GDM1 (cell line): ENCODE data around the gene GIT2.
"Not testable (repeated sequence)": the region's sequence is repeated elsewhere in the genome, so short reads cannot be mapped to it uniquely, and the experiment has no call there.

Experiments
- DNase-seq: peaks from one replicate; lab custom pipeline; 2025; lab: John Stamatoyannopoulos, UW

The GIT2 gene

DNA sequence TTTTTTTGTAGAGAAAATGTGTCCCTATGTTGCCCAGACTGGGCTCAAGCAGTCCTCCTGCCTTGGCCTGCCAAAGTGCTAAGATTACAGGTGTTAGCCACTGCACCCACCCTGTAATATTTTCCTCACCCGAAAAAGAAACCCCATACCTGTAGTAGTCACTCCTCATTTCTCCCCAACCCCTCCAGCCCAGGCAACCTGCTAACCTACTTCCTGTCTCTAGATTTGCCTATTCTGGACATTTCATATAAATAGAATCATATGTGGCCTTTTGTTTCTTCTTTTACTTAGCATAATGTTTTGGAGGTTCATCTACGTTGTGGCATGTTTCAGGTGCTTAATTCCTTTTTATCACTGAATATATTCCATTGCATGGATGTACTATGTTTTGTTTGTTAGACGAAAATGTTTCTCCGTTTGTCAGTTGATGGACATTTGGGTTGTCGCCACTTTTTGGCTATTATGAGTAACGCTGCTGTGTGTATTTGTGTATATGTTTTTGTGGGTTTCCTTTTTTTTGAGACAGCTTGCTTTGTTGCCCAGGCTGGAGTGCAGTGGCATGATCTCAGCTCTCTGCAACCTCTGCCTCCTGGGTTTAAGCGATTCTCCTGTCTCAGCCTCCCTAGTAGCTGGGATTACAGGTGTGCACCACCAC is 9.3 kb upstream of the GIT2 start:
- DNase-seq = no peak

DNA sequence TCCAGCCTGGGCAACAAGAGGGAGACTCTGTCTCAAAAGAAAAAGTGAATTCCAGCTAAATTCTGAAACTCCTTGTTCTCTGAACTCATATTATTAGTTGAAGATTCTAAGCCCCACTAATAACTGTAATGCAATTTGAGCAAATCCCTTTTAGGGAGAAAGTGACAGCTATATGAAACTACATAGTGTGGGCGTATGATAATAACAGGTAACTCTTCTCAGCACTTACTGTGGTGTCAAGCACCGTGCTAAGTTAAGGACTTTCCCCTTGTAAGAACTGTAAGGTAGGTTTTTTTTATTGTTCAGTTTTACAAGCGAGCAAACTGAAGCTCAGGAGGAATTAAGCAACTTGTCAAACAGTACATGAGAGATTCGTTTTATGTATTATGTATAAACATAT is 8.4 kb upstream of the GIT2 start:
- DNase-seq = no peak

DNA sequence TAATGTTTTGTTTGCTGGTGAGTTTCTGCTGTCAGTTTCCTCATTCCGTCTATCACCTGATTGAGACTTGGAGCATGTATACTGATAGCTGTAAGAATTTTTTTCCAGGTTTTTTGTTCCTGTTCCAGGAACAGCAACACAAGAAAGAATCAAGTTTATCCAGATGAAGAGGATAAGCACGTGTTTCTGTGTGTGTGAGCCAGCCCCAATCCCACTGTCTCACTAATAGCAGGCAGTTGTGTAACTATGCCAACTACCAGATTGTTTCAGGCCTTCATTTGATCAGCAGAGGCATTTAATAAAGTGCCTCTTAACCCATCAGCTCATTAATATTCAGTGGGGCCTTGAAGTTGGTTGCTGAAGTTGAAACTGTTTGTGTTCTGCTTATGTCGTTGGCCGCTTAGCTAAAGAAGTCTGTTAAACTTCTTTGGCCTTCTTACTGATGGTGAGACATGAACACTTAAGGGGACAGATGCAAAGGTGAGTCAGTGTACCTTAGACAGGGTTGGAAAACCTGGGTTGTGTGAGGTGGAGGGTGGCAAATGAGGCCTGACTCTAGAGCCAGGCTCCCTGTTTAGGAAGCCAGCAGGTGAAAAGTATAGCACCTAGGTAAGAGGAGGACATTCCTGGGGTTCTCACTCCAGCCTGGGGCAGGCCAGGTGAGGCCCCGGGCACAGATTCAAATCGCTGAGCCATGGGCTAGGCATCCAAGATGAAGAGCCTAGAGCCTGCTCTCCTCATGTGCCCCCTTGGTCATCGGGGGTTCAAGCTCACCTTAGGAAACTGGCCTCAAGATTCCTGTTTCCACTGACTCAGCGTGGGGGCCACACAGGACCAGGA is 6.7 kb upstream of the GIT2 start:
- no peak for DNase-seq

GRCh38 chr12:110001596-110001995 is 5.4 kb upstream of the GIT2 start:
- DNase-seq = no peak

- no peak for DNase-seq
Measured at GRCh38 chr12:109999983-110000505, 3.9 kb upstream of the GIT2 start.

DNA sequence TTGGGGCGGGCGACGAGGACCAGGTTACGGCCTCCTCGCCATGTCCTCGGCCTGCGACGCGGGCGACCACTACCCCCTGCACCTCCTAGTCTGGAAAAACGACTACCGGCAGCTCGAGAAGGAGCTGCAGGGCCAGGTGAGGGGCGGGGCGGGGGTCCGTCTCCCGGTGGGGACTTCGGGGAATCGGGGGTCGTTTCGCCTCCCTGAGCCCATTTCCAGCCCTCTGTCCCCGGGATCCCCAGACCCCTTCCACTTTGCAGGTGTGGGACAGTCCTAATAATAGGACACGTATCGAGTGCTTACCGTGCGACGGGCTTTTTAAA is 3.4 kb upstream of the GIT2 start:
- no peak for DNase-seq

GRCh38 chr12:109998904-109999648 is 2.9 kb upstream of the GIT2 start, which contains the start of gene ANKRD13A:
TSS of gene ANKRD13A (plus strand) at chr12:109999430. CDS start at chr12:109999689, 259 bp downstream.
- peak; percentile 88 for DNase-seq

GRCh38 chr12:109998241-109998903 is 2.2 kb upstream of the GIT2 start:
- DNase-seq = no peak

- DNase-seq = no peak
Measured at GRCh38 chr12:109997393-109997792, 1.2 kb upstream of the GIT2 start.

DNA sequence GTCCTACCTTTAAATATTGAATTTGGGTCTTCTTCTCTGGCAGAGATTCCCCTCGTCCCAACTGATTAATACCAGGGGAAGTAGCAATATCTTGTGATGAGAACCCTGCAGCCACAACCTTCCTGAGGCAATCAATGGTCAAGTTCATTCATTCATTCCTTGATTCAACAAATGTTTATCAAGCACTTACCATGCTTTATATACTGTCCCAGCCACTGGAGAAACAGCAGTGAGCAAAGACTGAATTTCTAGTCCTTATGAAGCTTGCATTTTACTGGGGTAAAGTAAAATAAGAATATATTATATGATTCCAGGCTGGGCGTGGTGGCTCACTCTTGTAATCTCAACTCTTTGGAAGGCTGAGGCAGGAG is 300 bp upstream of the GIT2 start:
- no peak for DNase-seq

DNA sequence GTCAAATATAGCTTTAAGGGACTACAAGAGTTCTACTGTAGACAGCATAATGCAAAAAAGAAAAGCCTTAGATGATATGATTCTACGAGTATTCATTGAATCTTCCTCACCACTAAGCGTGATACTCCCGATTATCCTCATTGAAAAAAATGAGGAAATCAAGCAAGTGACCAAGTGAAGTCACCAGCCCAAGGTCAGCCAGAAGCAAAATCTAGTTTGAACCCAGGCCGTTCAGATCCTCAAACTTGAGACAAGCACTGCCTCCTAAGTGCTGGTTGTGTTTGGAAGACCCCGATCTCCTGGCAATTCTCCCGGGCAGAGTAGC is 845 bp downstream of the GIT2 start:
- no peak for DNase-seq

DNA sequence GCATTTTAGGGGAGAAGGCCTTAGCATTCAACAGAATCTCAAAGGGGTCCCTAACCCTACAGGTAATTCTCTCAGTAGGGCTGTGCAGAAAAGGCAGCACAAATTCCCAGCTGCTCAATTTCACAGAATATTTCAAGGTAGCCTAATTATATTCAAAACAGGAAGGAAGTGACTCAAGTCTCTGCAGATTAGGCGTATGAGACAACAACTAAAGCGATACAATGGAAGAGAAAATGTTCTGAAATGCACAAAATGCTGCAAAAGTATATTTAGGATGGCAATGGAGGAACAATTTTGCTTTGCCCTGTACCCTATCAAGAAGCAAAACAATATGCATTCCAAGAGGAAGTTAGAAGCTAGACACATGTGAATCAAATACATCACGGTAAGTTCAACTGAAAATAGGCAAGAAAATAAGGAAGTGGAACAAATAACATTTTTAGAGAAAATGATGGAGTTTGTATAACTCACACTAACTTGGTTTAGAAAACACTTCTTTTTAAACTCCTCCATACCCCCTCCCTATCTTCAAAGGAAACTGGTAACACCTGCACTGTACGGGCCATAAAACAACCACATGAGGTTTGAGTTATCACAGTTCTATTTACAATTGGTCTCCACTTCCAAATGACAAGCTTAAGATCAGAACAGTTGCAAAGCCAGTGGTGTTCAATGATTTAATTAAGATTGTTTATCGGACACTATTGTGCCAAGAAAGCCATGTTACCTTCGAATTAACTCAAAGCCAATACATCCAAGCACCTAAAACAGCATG is 1.6 kb downstream of the GIT2 start:
- no peak for DNase-seq

DNA sequence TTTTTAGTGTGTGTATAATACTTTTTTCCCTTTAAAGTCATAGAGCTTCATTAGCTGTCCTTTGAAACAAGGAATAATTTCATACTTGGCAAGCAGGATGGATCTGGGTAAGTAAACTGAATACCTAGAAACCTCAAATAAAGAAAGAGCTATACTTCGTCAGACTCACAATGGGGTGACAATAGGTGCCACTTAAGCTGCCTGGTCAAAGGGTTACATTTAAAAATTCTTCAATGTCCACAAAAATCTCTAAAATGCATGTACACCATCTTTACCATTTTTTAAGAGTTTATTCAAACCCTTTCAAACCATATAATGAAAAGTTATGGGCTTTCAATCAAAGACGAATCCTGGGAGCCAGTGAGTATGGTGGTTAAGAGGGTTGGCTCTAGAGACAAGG is 3.1 kb downstream of the GIT2 start:
- no peak for DNase-seq

DNA sequence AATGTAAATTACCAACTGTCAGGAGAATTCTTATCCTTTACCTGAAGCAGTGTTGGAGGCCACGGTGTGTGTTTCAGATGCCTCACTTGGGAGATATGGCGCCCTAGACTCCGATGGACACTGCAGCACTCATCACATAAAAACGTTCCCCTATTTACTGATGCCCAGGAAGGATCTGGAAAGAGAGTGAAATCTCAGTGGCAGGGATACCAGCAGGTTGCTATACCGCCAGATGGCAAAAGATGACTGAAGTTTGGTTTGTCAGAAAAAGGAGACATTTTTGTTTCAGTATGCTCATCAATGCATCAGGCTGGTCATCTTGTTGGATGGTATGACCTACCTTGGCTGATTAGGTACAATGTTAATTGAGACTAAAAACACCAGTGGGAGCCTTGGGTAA is 4.6 kb downstream of the GIT2 start:
- DNase-seq = no peak

- DNase-seq = no peak
Measured at GRCh38 chr12:109989380-109989779, 6.8 kb downstream of the GIT2 start.

DNA sequence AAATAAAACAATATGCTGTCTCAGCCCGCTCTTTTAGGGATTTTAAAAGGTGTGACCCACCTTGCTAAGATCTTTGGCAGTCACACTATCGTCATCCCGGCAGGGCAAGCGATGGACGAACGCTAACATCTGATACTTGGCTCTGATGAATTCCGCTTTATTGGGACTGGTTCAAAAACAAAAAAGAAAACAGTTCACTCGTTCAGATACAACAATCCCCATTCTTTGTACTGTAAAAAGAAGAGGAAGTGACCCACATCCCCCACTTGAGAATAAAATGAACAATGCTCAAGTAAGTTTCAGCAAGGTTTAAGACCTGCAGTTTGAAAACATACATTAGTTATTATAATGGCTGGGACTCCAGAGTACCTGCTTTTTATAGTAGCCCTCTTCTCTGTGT is 7.3 kb downstream of the GIT2 start:
- no peak for DNase-seq

- no peak for DNase-seq
Measured at GRCh38 chr12:109988274-109988673, 7.9 kb downstream of the GIT2 start.

- no peak for DNase-seq
Measured at GRCh38 chr12:109987615-109988014, 8.6 kb downstream of the GIT2 start.

DNA sequence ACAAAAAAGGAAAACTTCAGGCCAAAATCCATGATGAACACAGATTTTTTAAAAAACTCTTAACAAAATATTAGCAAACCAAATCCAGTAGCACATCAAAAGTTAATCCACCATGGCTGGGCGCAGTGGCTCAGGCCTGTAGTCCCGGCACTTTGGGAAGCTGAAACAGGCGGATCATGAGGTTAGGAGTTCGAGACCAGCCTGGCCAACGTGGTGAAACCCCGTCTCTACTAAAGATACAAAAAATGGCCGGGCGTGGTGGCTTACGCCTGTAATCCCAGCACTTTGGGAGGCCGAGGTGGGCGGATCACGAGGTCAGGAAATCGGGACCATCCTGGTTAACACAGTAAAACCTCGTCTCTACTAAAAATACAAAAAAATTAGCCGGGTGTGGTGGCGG is 9.9 kb downstream of the GIT2 start:
- not testable (repeated sequence) for DNase-seq

- DNase-seq = no peak
Measured at GRCh38 chr12:109983432-109984142, 12.6 kb downstream of the GIT2 start.

GRCh38 chr12:109982210-109982609 is 14.0 kb downstream of the GIT2 start:
- DNase-seq = no peak
